ENCODE measurements around the gene ZNF200. TPM values are rescaled to one million over a fixed set of nuclear protein-coding genes. Genes with fewer than 3 reads are reported as not detected.

Gene ZNF200
- 9.9 and 13.7 TPM in 2 replicates for total RNA-seq

GRCh38 chr16:3234857-3235561 lies at the start of gene ZNF200:
Gene ZNF200 (minus strand): TSS chr16:3235158. CDS start chr16:3233755, 1,403 bp downstream.

GRCh38 chr16:3282730-3283542 lies 48.0 kb upstream of the ZNF200 start, which contains the start of gene ZNF263:
Gene ZNF263 (plus strand): TSS chr16:3283491. CDS start chr16:3283819, 328 bp downstream.

GRCh38 chr16:3256146-3256865 lies 21.3 kb upstream of the ZNF200 start, which contains the start of gene MEFV:
Gene MEFV (minus strand): TSS chr16:3256633. CDS start chr16:3256587, 46 bp downstream.

GRCh38 chr16:3187798-3188674 lies 46.9 kb downstream of the ZNF200 start, which contains the start of gene OR1F1:
Gene OR1F1 (plus strand): TSS chr16:3188204.

Other genes with a start within 250 kb of the ZNF200 start
- gene CLDN9, start 222.2 kb downstream of the ZNF200 start, total RNA-seq: under 0.01 and 0.14 TPM in 2 replicates
- under 0.01 and 0.14 TPM in 2 replicates for gene CLDN6, start 217.0 kb downstream of the ZNF200 start, total RNA-seq
- gene TNFRSF12A, start 214.8 kb downstream of the ZNF200 start, total RNA-seq: 279 and 421 TPM in 2 replicates
- 2.4 and 9.4 TPM in 2 replicates for gene HCFC1R1, start 211.2 kb downstream of the ZNF200 start, total RNA-seq
- 14.4 and 23.2 TPM in 2 replicates for gene THOC6, start 211.1 kb downstream of the ZNF200 start, total RNA-seq
- 23.3 and 27.3 TPM in 2 replicates for gene BICDL2, start 198.2 kb downstream of the ZNF200 start, total RNA-seq
- gene MMP25, start 188.6 kb downstream of the ZNF200 start, total RNA-seq: 0.21 and 0.34 TPM in 2 replicates
- gene IL32, start 169.5 kb downstream of the ZNF200 start, total RNA-seq: 1.7 and 32.1 TPM in 2 replicates
- not detected in 2 replicates for gene ZSCAN10, start 135.9 kb downstream of the ZNF200 start, total RNA-seq
- gene ZNF205, start 122.6 kb downstream of the ZNF200 start, total RNA-seq: 17.4 and 17.8 TPM in 2 replicates
- 13.7 and 22.8 TPM in 2 replicates for gene ZNF213, start 100.1 kb downstream of the ZNF200 start, total RNA-seq
- 0.14 TPM in 1 of 2 replicates, not detected in the other for gene OR1F1, start 47.0 kb downstream of the ZNF200 start, total RNA-seq
- under 0.01 and 0.07 TPM in 2 replicates for gene MEFV, start 21.5 kb upstream of the ZNF200 start, total RNA-seq
- gene ZNF263, start 48.3 kb upstream of the ZNF200 start, total RNA-seq: 55.7 and 64.9 TPM in 2 replicates
- 6.0 and 7.9 TPM in 2 replicates for gene TIGD7, start 70.3 kb upstream of the ZNF200 start, total RNA-seq
- 25.6 and 36.6 TPM in 2 replicates for gene ZNF75A, start 70.3 kb upstream of the ZNF200 start, total RNA-seq
- not detected in 2 replicates for gene OR2C1, start 120.7 kb upstream of the ZNF200 start, total RNA-seq
- 20.5 and 20.6 TPM in 2 replicates for gene ZSCAN32, start 165.8 kb upstream of the ZNF200 start, total RNA-seq
- gene ZNF174, start 166.1 kb upstream of the ZNF200 start, total RNA-seq: 5.5 and 8.5 TPM in 2 replicates
- gene ZNF597, start 208.3 kb upstream of the ZNF200 start, total RNA-seq: 2.7 and 4.6 TPM in 2 replicates
- 6.5 and 17.8 TPM in 2 replicates for gene NAA60, start 208.5 kb upstream of the ZNF200 start, total RNA-seq